Measurements from ENCODE around the gene KRT26. TPM values are rescaled to one million over a fixed set of nuclear protein-coding genes. Genes with fewer than 3 reads are reported as not detected.
A peak's percentile ranks its signal among the peaks of the same experiment; 100 is the strongest.

The KRT26 gene
- total RNA-seq, 2 experiments from 2014 or later, result not detected

- no peak within 1 kb of the TSS for H3K27ac ChIP-seq (ENCODE audit: low read depth in 1 of 2, low read length in 2 of 2)
- peaks cover 24 to 28% of the 10 kb centered on the region in 2 experiments for H3K27me3 ChIP-seq (ENCODE audit: control insufficient read depth in 1 of 2, insufficient read depth in 2 of 2, low read length in 2 of 2)
- ChIA-PET POLR2A (no interaction called here), CTCF (no interaction called here)
- no peaks in the 10 kb centered on the region for H3K36me3 ChIP-seq (ENCODE audit: insufficient read depth, low read length)
- DNase-seq (no peak), ATAC-seq (ENCODE audit: poor library complexity) (no peak)
- Mint-ChIP-seq H3K27me3 (peaks cover 46% of the 10 kb centered on the region), H3K27ac (no peak within 1 kb of the TSS), H3K4me1 (ENCODE audit: low read depth) (no peaks in the 10 kb centered on the region), H3K36me3 (ENCODE audit: low read depth) (no peaks in the 10 kb centered on the region), H3K9me3 (no peaks in the 10 kb centered on the region), H3K4me3 (no peak within 1 kb of the TSS)
- intact Hi-C loops (cut with DNase I, micrococcal nuclease), result no loop called here
- no peak within 1 kb of the TSS for H3K4me3 ChIP-seq (ENCODE audit: low read length)
- TF ChIP-seq CTCF (IDR thresholded peaks at IDR 0.05), result no peak
- H3K4me1 ChIP-seq (ENCODE audit: insufficient read depth, low read length), result no peaks in the 10 kb centered on the region
- peaks cover 0 to 5% of the 10 kb centered on the region in 2 experiments for H3K9me3 ChIP-seq (ENCODE audit: control insufficient read depth in 1 of 2, insufficient read depth in 1 of 2, low read length in 2 of 2)
Observed at GRCh38 chr17:40782450-40782849, 10.4 kb upstream of the KRT26 start, which contains the start of gene KRT27. Gene KRT27, minus strand, starts transcription at chr17:40782550. Its CDS starts 57 bp downstream, at chr17:40782493.

- intact Hi-C loops (cut with DNase I, micrococcal nuclease), result no loop called here
- Histone ChIP-seq H3K4me3 (ENCODE audit: low read length) (peak overlapping the region; percentile 31), H3K4me1 (ENCODE audit: insufficient read depth, low read length) (no peaks in the 10 kb centered on the region), H3K36me3 (ENCODE audit: insufficient read depth, low read length) (no peaks in the 10 kb centered on the region), H3K27ac (ENCODE audit: low read depth in 1 of 2, low read length in 2 of 2) (no peak overlapping the region), H3K27me3 (ENCODE audit: control insufficient read depth in 1 of 2, insufficient read depth in 2 of 2, low read length in 2 of 2) (peaks cover 34 to 45% of the 10 kb centered on the region in 2 experiments), H3K9me3 (ENCODE audit: control insufficient read depth in 1 of 2, insufficient read depth in 1 of 2, low read length in 2 of 2) (peaks cover 0 to 5% of the 10 kb centered on the region in 2 experiments)
- CTCF ChIA-PET, result interaction anchor here (1.3 kb wide), 1 partner anchor 28 kb away, joined by 3 read pairs; no protein-coding TSS in a partner anchor
- TF ChIP-seq CTCF (IDR thresholded peaks at IDR 0.05), result no peak
- peak overlapping the region; percentile 66 for H3K4me3 Mint-ChIP-seq
- H3K4me1 Mint-ChIP-seq (ENCODE audit: low read depth), result no peaks in the 10 kb centered on the region
- DNase-seq (peak in 8 of 14 experiments; percentile 1 to 45 (median 20)), ATAC-seq (ENCODE audit: poor library complexity) (peak; percentile 76)
- no peaks in the 10 kb centered on the region for H3K36me3 Mint-ChIP-seq (ENCODE audit: low read depth)
- no peaks in the 10 kb centered on the region for H3K9me3 Mint-ChIP-seq
- no peak overlapping the region for H3K27ac Mint-ChIP-seq
- POLR2A ChIA-PET, result no interaction called here
- H3K27me3 Mint-ChIP-seq, result peaks cover 68% of the 10 kb centered on the region
Observed at GRCh38 chr17:40779181-40779909, 7.3 kb upstream of the KRT26 start.

GRCh38 chr17:40778461-40778860 lies 6.5 kb upstream of the KRT26 start:
- ATAC-seq (ENCODE audit: poor library complexity) (no peak), DNase-seq (no peak)
- no peak overlapping the region for H3K27ac Mint-ChIP-seq
- H3K4me1 Mint-ChIP-seq (ENCODE audit: low read depth), result no peaks in the 10 kb centered on the region
- intact Hi-C loops (cut with DNase I, micrococcal nuclease), result no loop called here
- no peaks in the 10 kb centered on the region for H3K36me3 Mint-ChIP-seq (ENCODE audit: low read depth)
- POLR2A ChIA-PET, result no interaction called here
- no peak overlapping the region for H3K27ac ChIP-seq (ENCODE audit: low read depth in 1 of 2, low read length in 2 of 2)
- TF ChIP-seq CTCF (IDR thresholded peaks at IDR 0.05), result no peak
- no peak overlapping the region for H3K4me3 ChIP-seq (ENCODE audit: low read length)
- peaks cover 34 to 45% of the 10 kb centered on the region in 2 experiments for H3K27me3 ChIP-seq (ENCODE audit: control insufficient read depth in 1 of 2, insufficient read depth in 2 of 2, low read length in 2 of 2)
- no peaks in the 10 kb centered on the region for H3K9me3 Mint-ChIP-seq
- CTCF ChIA-PET, result no interaction called here
- H3K4me1 ChIP-seq (ENCODE audit: insufficient read depth, low read length), result no peaks in the 10 kb centered on the region
- peaks cover 0 to 5% of the 10 kb centered on the region in 2 experiments for H3K9me3 ChIP-seq (ENCODE audit: control insufficient read depth in 1 of 2, insufficient read depth in 1 of 2, low read length in 2 of 2)
- H3K36me3 ChIP-seq (ENCODE audit: insufficient read depth, low read length), result no peaks in the 10 kb centered on the region
- peaks cover 73% of the 10 kb centered on the region for H3K27me3 Mint-ChIP-seq
- H3K4me3 Mint-ChIP-seq, result no peak overlapping the region

Measured in CD4-positive, alpha-beta T cell (primary cell).